Measurements from ENCODE around the gene GNAQ.

Gene GNAQ

DNA sequence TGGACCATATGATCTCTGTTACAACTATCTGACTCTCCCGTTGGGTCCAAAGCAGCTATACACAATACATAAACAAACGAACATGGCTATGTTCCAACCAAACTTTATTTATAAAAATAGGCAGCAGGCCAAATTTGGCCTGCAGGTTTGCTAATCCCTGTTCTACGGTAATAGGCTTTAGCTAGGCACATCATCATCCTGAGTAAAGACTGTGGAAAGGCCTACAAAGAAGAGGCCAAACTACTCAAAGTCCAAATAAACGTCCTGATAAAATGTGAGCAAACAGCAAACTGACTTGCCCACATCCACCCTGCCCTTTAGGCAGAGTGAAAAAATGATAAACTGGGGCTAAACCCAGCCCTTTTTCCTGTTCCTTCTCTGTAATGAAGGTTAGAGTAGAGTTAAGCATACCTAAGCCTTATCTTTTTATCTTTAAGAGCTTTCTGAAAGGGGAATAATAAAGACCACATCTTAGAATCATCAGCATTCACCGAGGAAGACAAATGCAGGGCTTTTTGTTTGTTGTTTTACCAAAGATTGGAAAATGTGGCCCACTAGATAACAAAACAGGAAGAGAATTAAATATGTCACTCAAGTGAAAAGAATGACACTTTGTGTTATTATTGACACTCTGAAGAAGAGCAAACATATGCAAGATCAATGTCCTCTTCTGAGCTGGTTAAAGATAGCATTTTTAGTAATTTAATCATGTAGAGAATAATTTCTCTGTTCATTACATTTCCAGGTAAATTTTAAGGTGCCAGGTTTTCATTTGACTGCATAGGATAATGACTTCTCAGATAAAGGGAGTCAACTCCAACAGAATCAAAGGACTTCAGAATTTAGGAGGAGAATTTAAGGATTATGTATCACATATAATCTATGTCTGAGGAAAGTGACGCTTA, 223.5 kb downstream of the GNAQ start:
- DNase-seq: no peak

DNA sequence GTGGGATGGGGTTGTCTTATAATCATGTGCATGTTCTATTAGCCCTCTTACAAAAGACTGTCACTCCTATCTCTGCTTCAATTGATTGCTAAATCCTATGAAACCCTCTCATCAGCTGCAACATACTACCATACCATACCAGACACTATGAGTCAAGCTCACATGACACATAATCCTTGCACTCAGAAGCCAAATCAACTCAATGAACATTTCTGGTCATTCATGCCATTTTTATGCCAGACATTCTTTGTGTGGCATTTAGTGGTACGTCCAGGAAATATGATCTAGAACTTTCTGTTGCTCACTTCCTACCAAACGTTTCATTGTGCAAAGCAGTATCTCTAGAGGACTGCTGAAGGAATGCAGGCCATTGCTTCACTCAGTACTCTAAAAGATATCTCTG, 224.3 kb downstream of the GNAQ start:
- DNase-seq: no peak

DNA sequence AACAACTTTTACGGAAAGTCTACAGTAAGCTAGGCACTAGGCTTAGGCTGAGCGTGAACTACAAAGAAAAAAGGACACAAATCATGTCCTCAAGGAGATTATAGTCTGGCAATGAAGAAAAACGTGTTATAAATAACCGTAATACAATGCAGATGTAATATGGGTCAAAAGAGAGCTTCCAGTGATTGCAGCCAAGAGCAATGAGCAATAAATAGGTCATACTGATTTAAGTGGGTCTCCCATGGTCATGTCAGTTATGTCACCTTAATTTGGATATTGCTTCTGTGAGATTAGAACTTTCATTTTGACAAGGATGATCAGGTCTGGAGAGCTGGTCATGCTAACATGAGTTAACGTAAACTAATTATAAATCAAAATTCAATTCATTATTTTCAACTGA, 224.9 kb downstream of the GNAQ start:
- no peak for DNase-seq

DNA sequence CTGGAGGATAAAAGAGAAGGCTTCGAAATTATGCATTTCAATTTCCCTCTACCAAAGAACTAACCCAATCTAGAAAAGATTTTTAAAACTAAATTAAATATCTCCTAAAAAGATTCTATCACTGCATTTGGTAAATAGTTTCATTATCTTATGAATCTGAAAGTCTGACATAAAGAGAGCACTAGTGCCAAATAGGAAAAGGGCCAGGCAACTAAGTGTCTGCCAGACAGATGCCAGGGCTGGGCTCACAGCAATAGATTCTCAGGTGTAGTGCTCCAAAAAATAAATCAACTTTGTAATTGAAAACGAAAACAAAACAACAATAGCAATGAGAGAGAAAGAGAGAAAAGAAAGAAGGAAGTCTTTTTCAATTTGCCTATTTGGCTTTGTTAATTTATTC, 225.8 kb downstream of the GNAQ start:
- no peak for DNase-seq

DNA sequence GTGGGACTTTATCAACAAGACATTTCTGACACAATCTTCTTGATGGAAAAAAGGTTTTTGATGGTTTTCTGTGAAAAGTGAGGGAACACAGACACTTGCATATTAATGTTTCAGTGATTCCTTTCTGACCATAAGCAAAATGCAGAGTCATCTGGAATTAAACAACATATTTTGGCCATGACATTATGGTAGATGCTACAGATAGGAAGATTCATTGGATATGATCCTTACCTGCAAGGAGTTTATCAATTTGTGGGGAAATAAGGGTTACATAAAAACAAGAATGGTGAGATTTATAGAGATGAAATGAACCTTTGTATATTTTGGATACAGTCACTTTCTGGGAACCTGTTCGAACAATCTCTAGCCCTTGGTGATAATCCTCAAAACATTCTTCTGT, 228.2 kb downstream of the GNAQ start:
- DNase-seq: no peak

DNA sequence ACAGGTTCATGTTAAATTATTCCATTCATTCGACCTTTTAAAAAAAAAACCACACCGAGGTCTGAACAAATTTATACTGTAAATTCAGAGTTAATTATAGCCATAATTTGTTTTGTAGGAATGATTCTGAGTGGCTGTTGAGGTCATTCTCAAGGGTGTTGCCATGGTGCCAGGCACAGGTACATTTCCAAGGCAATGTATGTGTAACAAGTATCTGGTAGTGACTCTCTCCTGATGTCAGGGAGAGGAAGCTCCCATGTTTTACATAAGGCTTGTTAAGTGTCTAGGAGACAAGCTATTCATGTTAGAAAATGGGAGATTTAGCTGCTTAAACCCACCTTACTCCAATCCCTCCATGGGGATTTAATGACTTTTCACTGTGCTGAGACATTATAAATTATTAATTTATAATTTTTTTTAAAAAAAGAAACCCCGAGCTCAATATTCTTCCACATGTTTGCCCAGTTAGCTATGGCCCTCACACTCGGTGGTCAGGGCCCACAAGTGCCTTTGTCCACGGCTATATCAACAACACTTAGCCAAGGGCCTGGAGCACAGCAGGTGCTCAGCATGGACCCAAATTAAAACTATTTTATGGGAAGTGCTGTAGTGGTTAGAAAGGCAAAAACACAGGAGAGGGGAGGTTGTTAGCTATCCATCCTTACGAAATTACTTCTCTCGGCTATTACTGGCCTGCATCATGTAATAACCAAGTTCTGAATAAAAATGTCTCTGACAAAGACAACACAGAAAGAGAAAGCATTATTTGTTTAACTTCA, 228.9 kb downstream of the GNAQ start:
- DNase-seq: peak; percentile 14 to 26

DNA sequence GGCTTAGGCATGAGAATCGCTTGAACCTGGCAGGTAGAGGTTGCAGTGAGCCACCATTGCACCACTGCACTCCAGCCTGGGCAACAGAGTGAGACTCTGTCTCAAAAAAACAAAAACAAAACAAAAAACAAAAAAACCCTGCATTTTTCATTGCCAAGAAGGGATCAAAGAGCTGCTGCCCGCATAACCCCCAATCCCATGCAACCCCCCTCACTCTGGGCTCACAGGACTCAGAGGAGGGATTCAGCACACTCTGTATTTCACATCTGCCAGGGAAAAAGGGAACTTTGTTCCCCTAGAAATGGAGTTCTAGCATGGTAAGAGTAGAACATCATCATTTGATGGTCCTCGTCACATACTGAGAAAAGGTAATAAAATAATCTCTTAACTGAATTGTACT, 229.5 kb downstream of the GNAQ start:
- DNase-seq: no peak

DNA sequence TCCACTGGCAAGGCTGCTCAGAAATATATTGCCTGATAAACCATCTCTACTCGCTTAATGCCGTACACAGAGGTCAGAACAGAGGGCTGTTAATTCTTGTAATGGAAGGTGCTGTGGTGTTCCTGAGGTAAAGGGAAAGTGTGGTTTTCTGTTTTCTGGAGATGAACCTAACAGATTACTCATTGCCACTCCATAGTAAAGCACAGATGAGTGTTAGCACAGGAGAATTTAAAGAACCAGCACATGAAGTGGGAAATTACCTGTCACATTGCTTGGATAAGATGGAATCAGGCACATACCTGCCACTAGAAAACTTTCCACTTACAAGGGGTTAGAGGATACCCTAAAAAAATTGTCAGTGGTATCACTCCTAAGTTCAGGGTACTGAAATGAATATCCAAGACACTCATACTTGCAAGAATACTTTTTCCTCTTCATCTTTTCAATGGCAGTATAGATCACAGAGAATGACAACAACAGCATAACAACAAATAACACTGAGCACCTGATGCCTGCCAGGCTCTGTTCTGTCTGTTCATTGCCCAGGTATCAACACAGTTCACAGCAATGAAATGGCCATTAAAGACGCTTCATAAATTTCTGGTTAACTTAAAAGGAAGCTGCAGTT, 230.6 kb downstream of the GNAQ start:
- no peak for DNase-seq

DNA sequence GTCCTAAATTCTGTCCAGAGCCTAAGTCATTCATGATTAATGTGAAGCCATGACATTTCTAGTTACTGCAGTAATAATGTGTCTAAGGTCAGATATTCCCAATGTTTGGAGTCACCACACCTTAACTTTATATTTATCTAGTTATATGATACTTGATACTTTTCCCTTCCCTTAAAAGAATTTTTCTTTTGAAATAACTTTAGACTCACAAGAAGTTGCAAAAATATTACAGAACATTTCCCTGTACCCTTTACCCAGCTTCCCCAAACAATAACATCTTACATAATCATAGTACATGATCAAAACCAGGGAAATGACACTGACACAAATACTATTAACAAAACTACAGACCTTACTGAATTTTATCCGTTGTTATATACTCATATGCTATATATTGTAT, 233.5 kb downstream of the GNAQ start:
- DNase-seq: no peak

DNA sequence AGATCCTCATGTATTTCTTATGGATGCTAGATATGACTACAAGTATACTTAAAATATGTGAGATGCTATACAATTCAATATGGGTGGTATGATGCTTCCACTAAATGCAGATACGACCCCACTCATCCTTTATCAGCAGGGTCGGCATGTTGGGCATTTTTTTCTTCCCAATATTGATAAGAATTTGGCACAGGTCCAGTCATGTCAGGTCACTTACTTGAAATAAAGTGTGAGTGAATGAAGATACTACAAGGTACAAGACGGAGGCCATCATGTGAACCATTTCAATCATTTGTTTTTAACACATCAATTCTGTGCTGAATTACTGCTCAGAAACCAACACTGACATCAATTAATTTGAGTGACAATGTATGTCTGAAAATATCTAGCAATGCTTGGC, 236.6 kb downstream of the GNAQ start:
- DNase-seq: no peak

DNA sequence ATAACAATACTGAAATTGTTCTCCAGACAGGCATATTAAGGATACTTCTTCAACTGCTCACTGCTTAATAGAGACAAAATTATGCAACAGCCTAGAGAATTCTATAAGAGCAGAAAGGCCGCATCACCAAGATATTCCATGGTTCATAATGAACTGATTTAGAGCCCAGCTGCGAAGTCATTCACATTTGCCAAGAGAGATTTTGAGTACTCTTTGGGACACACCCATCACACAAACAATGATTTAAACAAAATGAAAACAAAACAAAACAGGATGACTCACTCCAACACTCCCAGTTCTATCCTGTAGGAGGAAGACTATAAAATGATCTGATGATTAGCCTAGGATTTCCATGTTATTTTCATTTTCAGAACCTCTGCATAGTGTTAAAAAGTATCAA, 237.8 kb downstream of the GNAQ start:
- no peak for DNase-seq

DNA sequence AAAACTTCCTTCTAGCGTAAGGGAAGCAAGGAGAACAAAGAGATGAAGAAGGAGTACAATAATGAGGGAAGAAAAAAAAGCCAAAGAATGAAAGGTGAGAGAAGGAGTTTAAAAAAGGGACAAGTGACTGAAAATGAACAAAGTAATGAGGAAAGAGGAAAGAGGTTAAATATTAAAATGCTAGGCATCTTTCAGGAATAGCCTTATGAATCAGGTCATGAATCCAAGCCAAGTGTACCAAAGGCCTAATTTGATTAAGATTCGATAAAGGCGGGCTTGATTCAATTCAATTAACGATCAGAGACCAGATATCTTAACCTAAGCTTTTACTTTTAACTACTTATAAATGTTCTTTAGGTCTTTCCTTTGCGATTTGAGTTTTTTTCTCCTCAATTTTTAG, 241.7 kb downstream of the GNAQ start:
- DNase-seq: no peak

DNA sequence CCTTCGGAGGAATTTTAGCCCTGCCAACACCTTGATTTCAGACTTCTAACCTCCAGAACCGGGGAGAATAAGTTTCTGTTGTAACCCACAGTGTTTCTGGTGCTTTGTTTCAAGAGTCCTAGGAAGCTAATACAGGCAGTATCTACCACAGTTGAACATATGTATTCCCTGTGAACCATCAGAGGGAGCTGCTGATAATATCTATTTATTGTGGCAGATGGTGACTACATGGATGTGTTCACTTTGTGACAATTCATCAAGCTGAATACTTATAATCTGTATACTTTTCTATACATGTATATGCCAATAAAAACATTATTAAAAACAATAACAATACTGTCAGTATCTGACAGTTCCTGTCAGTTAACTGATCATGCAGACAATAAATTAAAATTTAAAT, 246.3 kb downstream of the GNAQ start:
- no peak for DNase-seq

DNA sequence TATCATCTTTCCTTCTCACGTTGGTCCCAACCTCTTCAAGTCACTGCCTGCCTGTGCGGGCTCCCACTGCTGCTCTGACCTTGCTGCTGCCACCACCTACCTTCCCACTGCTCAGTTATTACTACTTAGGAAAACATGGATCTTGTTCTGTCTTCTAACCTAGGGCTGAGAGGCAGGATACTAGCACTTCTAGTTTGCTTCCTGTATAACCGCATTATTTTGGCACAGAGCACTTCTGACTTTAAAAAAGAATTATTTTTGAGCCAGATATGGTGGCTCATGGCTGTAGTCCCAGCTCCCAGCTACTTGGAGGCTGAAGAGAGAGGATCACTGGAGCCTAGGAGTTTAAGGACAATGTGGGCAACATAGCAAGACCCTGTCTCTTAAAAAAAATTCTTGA, 248.1 kb downstream of the GNAQ start:
- DNase-seq: no peak

DNA sequence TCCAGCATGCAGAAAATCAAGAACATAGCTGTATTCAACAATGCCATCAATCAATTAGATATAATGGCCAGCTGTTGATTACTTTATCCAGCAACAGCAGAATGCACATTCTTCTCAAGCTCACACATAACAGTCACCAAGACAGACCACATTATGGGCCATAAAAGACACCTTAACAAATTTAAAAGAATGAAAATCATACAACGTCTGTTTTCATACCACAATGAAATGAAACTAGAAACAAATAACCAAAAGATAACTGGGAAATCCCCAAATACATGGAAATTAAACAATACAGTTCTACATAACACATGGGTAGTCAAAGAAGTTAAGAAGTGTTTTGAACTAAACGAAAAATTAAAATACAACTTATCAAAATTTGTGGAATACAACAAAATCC, 252.6 kb downstream of the GNAQ start:
- no peak for DNase-seq

DNA sequence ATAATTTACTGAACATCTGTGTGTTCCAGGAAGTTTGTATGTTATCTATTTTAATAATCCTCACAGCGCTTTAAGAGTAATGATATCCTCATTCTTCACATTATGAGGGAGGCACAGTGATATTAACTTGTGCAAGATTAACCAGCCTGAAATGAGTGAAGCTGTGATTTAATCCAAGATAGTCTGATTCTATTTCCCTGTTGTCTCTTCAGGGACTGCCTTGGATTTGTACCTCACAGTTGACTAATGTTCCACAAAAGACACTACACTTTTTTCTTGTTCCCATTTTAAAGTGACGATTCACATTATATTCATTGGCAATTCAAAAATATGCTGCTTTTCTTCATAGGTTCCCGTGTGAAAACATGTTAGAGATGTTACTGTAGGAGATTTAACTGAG, 258.2 kb downstream of the GNAQ start:
- DNase-seq: no peak

DNA sequence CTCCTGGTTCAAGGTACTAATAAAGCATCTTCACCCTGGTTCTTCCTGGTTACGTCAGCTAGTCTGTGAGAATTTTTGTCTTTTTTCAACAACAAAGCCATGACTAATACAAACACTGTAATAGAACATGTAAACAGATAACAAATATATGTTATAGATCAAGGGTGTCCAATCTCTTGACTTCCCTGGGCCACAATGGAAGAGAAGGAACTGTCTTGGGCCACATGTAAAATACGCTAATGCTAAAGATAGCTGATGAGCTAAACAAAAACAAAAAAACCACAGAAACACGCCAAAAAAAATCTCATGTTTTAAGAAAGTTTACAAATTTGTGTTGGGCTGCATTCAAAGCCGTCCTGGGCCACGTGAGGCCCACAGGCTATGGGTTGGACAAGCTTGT, 259.0 kb downstream of the GNAQ start:
- no peak for DNase-seq

DNA sequence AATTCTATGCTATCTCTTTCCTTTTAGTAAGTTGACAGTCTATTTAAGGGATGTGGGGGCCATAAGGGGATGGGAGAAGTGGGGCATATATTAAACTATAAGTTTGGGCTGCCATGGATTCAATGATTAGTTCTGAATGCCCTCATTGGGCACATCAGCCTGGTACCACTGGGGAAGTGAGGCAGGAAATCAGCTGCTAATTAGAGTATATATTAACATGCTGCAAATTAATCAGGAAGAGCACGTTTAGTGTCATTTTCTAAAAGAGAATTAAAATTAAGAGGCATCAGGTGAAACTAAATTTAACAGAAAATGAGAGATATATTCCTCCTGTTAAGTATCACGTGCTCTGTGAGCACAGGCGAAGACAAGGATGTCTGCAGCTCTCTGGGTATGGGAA, 260.4 kb downstream of the GNAQ start:
- no peak for DNase-seq

DNA sequence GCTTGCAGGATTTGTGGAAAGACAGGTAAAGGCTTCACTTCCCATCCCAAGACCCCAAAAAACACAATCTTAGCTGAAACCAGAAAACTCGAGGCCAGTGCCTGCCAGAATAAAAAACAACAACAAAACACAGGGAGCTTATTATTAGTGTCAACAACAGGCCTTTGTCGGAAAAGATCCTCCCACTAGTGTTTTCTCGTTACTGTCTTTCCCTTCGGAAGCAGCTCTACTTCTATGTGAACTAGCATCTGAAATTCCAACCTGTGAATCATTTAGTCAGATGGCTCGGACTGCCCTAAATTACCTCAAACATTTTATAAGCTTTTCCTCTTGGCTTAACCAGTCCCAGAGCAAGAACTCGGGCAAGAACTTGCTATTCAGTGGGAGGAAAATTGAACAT, 261.3 kb downstream of the GNAQ start:
- no peak for DNase-seq

DNA sequence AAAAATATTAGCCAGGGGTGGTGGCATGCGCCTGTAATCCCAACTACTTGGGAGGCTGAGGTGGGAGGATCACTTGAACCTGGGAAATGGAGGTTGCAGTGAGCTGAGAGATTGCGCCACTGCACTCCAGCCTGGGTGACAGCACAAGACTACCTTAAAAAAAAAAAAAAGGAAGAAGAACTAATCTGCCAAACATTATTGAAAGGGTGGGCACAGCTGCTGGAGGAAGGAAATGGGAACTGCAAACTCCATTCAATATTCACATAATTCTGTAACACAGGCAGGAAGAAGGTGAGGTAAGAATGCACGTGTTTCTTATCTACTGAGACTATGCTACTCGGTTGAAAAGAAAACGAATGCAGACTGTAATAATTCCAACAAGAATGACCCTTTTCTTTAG, 262.4 kb downstream of the GNAQ start:
- DNase-seq: no peak

DNA sequence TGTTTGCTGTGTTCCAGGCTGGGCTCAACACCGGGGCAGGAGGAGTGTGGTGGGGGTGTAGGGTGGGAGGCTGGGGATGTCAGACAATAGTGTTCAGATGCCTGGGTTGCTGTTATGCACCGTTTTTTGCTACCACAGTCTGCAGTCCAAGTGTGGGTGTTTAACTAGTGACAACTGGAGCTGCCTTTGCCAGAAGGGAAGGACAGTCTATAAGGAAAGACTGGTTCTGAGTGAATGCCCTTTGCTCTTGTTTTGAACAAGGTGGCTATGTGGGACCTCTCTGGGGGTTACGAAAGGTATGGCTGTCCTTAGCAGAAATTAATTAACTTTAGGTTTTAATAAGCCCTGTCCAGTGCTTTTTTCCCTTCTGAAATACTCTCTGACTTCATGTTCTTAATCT, 265.0 kb downstream of the GNAQ start:
- no peak for DNase-seq

DNA sequence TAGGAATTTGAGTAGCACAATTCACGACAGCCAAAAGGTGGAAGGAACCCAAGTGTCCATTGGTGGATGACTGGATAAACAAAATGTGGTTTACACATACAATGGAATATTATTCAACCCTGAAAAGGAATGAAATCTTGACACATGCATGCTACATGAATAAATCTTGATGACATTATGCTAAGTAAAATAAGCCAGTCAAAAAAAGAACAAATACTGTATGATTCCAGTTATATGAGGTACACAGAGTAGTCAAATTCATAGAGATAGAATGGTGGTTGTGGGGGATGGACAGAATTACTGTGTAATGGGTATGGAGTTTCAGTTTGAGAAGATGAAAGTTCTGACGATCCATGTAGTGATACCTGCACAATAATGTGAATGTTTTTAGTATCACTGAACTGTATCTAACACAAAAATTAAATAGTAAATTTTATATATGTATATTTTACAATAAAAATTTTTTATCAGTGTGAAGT, 265.8 kb downstream of the GNAQ start:
- no peak for DNase-seq

DNA sequence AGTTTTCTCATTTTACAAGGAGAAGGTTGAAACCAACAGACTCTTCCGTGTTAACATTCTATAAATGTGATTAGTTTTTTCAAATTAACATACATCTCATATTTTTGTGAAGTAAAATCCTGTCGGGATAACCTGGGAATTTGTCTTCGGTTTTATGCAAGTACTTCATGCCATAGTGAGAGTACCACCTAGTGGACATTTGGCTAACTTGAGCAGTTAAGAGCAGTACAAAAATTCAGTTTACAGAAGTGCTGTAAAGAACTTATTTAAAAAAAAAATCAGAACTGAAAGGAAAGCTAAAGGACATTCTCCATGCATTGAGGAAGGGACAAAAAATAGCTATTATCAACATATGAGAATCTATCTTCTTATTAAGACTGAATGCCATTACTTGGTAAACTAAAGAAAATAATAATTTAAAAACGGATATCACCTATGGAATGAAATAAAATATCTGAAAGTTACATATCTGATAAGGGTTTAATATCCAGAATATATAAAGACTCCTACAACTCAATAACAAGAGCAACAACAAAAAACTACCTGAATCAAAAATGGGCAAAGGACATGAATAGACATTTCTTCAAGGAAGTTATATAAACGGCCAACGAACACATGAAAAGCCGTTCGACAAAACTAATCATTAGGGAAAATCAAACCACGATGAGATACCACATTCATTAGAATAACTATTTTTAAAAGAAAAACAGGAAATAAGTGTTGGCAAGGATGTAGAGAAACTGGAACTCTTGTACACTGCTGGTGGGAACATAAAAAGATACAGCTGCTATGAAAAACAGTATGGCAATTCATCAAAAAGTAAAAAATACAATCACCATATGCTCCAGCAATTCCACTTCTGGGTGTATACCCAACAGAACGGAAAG, 266.5 kb downstream of the GNAQ start:
- no peak for DNase-seq

Data from NCI-H1930 (cell line).